ENCODE measurements around the gene NCKAP5. TPM values are rescaled to one million over a fixed set of nuclear protein-coding genes. Genes with fewer than 3 reads are reported as not detected.

The NCKAP5 gene
- total and polyA plus RNA-seq, 2 of the 13 experiments (the other 11 are each of a cell fraction or from before 2014, with no cell fraction given): 0.01 TPM; not detected in 1

DNA sequence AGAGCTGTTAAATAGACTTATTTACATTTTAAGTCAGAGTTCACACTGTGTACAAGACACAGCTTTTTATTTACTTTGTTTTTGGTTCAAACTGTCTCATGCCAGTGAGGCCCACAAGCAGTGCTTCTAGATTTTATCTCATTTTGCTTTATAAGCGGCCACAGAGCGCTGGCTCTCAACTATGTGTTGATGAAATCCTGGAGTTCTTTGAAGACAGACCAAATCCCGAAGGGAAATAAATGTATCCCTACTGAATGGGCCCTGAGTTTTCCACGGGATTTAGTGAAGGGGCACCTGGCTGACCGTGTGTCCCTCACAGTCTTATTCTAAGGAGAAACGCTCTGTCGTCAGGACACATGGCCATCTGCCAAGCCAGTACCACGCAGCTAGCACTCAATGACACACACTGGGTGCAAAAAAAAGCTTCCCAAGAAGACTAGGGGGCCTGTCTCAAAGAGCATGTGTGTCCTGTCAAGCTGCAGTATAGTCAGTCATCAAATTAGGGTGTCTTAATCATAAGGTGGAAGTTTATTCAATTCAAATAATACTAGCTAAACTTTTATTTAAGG, 921.6 kb downstream of the NCKAP5 start:
- Histone ChIP-seq H4K20me1 (ENCODE audit: insufficient read depth, low read length) (no peaks in the 10 kb centered on the region), H3K27ac (ENCODE audit: extremely low read length, insufficient read depth, low read length) (no peak overlapping the region), H3K9ac (ENCODE audit: insufficient read depth, low read depth, low read length) (no peak overlapping the region), H3K9me3 (ENCODE audit: low read length) (no peaks in the 10 kb centered on the region), H3K4me3 (replicated peaks in 1 of 3; ENCODE audit: insufficient read depth in 1 of 3, low read depth in 2 of 3, low read length in 3 of 3) (no peak overlapping the region), H3K79me2 (ENCODE audit: insufficient read depth, low read length) (no peaks in the 10 kb centered on the region), H3K27me3 (ENCODE audit: control insufficient read depth in 1 of 2, insufficient read depth in 2 of 2, low read length in 2 of 2) (no peaks in the 10 kb centered on the region), H3K4me2 (ENCODE audit: low read depth, low read length) (no peak overlapping the region), H3K4me1 (ENCODE audit: insufficient read depth, low read length) (peaks cover 8% of the 10 kb centered on the region; the same call in 1 of the 2 replicates), H3K36me3 (replicated peaks in 1 of 2; ENCODE audit: control insufficient read depth in 1 of 2, insufficient read depth in 2 of 2, low read length in 2 of 2) (no peaks in the 10 kb centered on the region), H2AFZ (ENCODE audit: low read length) (no peak overlapping the region)
- in situ Hi-C loops (cut with HindIII; ENCODE audit: extremely low pct_ligation_motif_present, low pct_unique_long_range_greater_than_20kb) (no loop called here), intact Hi-C loops (cut with micrococcal nuclease; ENCODE audit: unreplicated experiment) (no loop called here)
- WGBS (ENCODE audit: low lambda C conversion rate): 17% methylated on average over 8 of the region's 8 CpGs
- no peak for ATAC-seq
- ChIA-PET POLR2A (no interaction called here), CTCF (ENCODE audit: low intra/inter-chr PET ratio, low total read pairs) (no interaction called here)
- FAIRE-seq: no peak
- TF ChIP-seq ZNF253 (CRISPR knock-in tag; IDR thresholded peaks at IDR 0.05; ENCODE audit: borderline replicate concordance): no peak
- no peak for TF ChIP-seq ZMYM2 (CRISPR knock-in tag; IDR thresholded peaks at IDR 0.05)
- no peak for TF ChIP-seq NBN (conservative IDR thresholded peaks at IDR 0.05)
- no peak for TF ChIP-seq ZNF451 (CRISPR knock-in tag; IDR thresholded peaks at IDR 0.05)
- no peak for TF ChIP-seq RARA (CRISPR knock-in tag; IDR thresholded peaks at IDR 0.05)
- no peak for TF ChIP-seq YY1 (IDR thresholded peaks at IDR 0.05; ENCODE audit: insufficient read depth, insufficient replicate concordance, low read depth, low read length)
- no peak for TF ChIP-seq SP5 (CRISPR knock-in tag; IDR thresholded peaks at IDR 0.05; ENCODE audit: borderline replicate concordance, low read depth)
- TF ChIP-seq, protein P1, sequence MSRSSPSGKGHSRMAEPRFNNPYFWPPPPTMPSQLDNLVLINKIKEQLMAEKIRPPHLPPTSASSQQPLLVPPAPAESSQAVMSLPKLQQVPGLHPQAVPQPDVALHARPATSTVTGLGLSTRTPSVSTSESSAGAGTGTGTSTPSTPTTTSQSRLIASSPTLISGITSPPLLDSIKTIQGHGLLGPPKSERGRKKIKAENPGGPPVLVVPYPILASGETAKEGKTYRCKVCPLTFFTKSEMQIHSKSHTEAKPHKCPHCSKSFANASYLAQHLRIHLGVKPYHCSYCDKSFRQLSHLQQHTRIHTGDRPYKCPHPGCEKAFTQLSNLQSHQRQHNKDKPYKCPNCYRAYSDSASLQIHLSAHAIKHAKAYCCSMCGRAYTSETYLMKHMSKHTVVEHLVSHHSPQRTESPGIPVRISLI (CRISPR knock-in tag; IDR thresholded peaks at IDR 0.05; ENCODE audit: borderline replicate concordance): no peak
- TF ChIP-seq FOXJ3 (CRISPR knock-in tag; IDR thresholded peaks at IDR 0.05; ENCODE audit: borderline replicate concordance): no peak
- TF ChIP-seq CENPX (CRISPR knock-in tag; IDR thresholded peaks at IDR 0.05): no peak
- no peak for TF ChIP-seq JARID2 (CRISPR knock-in tag; IDR thresholded peaks at IDR 0.05; ENCODE audit: insufficient replicate concordance)
- TF ChIP-seq ZNF33A (CRISPR knock-in tag; IDR thresholded peaks at IDR 0.05; ENCODE audit: borderline replicate concordance): no peak
- no peak for TF ChIP-seq ZNF607 (CRISPR knock-in tag; IDR thresholded peaks at IDR 0.05; ENCODE audit: borderline replicate concordance)
- no peak for TF ChIP-seq RBFOX2 (IDR thresholded peaks at IDR 0.05; ENCODE audit: low read depth, low read length)
- TF ChIP-seq RAD21 (CRISPR knock-in tag; IDR thresholded peaks at IDR 0.05): no peak
- no peak for TF ChIP-seq ELF1 (CRISPR knock-in tag; IDR thresholded peaks at IDR 0.05)
- TF ChIP-seq HNRNPLL (IDR thresholded peaks at IDR 0.05; ENCODE audit: low read depth, low read length, poor library complexity, severe bottlenecking): no peak
- TF ChIP-seq PHB2 (IDR thresholded peaks at IDR 0.05; ENCODE audit: partially characterized antibody): no peak
- TF ChIP-seq MAFG (CRISPR knock-in tag; IDR thresholded peaks at IDR 0.05): no peak
- no peak for DNase-seq (ENCODE audit: low spot score)
- BruUV-seq (replicated peaks): no TSS peak

All from HepG2 (cell line).